LoVo (cell line): ENCODE results near the gene UNC79.

ENCODE experiments used
- DNase-seq: peaks from one replicate; pipeline ENCODE4 v3.0.0-alpha.2; 2016; ENCODE audit warnings: low spot score

UNC79 gene

DNA sequence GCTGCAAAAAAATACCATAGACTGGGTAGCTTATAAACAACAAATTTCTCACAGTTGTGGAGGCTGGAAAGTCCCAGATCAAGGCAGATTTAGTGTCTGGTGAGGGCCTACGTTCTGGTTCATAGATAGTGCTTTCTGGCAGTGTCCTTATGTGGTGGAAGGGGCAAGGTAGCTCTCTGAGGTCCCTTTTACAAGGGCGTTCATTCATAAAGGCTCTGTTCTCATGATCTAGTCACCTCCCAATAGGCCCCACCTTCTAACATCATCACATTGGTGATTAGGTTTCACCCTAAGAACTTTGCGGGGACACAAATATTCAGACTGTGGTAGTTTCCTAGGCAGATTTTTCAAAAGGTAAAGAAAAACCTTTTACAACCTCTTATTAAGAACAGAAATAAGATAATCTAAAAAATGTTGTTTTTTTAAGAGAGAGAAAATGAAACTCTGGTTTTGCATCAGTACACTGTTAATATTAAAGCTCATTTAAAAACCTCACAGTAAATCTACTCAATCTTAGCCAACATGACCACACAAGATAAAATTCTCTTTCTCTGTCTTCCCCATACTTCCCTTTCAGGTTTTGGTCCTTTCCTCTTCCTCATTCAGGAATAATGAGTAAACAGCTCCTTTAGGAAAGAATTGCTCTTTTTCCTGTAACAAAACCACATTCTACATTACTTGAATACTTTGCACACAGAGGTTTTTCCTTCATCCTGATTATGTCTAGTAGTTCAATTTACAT lies 117.5 kb downstream of the UNC79 start:
- no peak for DNase-seq

DNA sequence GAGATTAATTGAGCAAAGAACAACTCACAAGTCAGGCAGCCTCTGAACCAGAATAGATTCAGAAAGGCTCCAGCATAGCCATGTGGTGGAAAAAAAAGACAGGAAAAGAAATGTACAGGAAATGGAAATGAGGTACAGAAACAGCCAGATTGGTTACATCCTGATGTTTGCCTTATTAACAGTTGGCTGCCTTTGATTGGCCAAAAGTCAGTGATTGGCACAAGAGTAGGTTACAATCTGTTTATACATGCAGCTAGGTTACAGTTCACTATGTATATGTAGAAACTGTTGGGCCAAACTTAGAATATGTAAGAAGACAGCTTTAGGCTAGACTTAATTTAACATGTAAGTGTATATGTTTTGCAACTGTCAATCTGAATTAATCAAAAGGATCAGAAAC lies 118.9 kb downstream of the UNC79 start:
- DNase-seq, result no peak

- no peak for DNase-seq
These were observed 134.2 kb downstream of the UNC79 start for GRCh38 chr14:93564918-93565317.

- no peak for DNase-seq
These were observed 135.4 kb downstream of the UNC79 start for GRCh38 chr14:93566065-93566693.

DNA sequence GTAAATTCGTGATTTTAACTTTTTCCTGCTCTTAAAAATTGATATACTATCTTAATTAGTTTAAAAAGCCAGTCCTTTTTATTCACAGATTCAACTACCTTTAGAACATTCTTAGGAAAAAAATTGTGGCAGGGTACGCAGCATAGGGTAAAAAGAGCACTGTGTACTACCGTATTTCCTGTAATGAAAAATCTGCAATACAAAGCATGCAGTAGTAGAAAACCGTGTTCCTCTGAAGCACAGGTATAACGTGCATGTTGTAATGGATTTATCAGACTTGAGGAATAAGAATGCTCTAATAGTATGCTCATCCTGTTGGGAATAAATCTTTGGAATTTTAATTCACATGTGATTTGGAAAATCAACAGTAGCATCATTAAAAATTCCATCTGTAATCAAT lies 140.5 kb downstream of the UNC79 start:
- DNase-seq, result no peak

GRCh38 chr14:93579178-93579577 lies 148.4 kb downstream of the UNC79 start:
- DNase-seq, result no peak

DNA sequence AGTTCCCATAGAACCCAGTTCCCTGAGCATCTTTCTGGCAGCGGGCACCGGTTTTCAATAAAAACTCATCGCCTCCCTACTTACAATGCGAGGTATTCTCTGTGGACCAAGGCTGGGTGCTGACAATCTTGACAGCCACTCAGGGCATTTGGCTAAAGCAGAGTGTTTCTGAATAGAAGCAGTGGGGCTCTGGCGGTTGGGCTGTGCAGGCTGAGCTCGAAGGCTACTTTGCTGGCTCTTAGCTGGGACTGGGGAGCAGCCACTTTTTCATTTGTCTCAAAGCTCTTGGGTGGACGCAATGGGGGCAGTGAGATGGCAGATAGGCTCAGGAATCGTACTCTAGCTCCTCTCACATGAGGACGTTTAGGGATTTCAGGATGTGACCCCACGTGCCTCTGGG lies 151.8 kb downstream of the UNC79 start:
- no peak for DNase-seq

GRCh38 chr14:93587330-93587729 lies 156.6 kb downstream of the UNC79 start:
- no peak for DNase-seq

DNA sequence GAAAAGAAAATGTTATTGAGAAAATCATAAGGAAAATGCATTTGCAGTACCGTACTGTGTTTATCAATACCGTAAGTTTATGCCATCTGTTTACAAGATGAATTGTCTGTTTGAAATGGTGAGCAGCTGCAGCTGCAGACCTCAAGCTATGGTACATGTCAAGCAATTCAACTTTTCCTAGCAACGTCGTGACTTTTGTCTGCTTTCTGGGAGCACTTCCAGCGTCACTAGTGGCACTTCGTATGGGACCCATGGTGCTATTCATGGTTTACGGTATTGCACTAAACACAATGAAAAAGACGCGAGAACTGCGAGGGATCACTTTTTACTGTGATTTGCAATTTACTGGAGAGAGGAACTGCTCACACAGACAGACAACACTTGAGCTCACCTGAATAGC lies 160.8 kb downstream of the UNC79 start:
- DNase-seq, result no peak

GRCh38 chr14:93592786-93593185 lies 162.0 kb downstream of the UNC79 start:
- no peak for DNase-seq

DNA sequence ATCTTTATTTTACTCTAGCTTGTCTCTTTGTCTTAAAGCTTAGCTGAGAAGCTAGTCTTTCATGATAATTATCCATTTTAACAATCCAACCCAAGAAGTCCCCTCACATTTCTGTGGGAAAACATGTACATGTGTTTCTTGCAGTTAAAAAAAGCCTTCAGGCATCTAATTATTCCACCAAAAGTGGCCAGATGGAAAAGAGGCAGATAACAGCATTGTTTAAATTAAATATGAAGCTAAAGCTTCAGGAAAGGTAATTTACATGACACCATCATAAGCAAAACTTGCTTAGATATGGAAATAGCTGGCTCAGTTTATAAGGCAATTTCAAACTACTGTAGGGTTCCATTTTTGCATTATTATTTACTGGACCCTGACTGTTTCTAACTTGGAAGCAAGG lies 175.4 kb downstream of the UNC79 start:
- DNase-seq, result no peak

GRCh38 chr14:93619176-93619793 lies 188.5 kb downstream of the UNC79 start:
- peak; percentile 39 for DNase-seq

- DNase-seq, result no peak
These were observed 197.3 kb downstream of the UNC79 start for GRCh38 chr14:93628048-93628447.

DNA sequence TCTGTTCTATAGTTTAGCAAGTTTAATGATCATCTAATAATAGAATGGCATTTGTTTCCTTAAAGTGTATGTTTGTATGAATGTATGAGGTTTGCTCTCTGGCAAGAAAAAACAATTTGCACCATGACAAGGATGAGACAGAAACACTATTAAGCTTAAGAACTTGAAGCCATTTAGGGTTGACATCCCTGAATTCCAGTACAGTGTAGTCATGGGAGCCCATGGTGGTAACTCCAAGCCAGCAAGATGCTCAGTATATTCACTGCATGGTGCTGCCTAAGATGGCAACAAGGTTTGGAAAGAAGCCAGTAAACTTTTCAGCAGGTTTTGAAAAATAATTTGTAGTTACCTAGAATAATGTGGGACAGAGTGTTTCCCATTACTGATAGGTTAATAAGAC lies 198.9 kb downstream of the UNC79 start:
- DNase-seq, result no peak

GRCh38 chr14:93638790-93639189 lies 208.1 kb downstream of the UNC79 start:
- DNase-seq, result no peak

DNA sequence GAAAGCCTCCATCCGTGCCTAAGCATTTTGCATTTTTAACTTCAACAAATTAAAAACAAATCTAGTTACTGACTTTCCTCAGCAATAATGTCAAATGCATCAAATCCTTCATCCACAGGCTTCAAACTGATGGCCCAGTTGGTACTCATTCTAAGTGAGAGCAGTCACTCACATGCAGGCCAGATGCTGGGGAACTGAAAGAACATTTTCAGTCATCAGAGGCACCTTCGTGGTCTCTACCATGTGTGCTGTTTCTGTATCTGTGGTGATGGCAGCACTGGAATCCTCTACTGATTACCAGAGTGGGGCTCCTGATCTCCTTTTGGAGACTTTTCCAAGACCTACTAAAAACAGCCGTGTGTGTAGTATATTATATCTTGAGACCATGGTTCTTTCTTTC lies 212.4 kb downstream of the UNC79 start:
- DNase-seq, result no peak

- no peak for DNase-seq
These were observed 212.9 kb downstream of the UNC79 start for GRCh38 chr14:93643676-93644075.

DNA sequence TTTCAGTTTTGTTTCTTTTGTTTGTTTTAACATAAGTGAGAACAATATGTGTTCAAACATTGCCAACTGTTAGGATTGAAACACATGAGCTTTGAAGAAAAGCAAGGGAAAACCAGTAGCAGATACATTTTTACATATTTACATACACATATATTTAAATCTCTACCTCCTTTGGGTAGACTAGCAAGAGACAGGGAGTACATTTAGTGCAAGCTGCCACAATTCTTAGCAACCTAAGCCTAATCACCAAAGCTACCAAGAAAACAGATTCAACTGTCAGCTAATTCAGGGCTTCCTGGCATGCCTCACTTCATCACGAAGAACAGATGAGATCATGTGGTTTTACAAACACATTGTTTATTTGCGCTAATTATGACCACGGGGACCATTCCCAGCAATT lies 214.5 kb downstream of the UNC79 start:
- no peak for DNase-seq

DNA sequence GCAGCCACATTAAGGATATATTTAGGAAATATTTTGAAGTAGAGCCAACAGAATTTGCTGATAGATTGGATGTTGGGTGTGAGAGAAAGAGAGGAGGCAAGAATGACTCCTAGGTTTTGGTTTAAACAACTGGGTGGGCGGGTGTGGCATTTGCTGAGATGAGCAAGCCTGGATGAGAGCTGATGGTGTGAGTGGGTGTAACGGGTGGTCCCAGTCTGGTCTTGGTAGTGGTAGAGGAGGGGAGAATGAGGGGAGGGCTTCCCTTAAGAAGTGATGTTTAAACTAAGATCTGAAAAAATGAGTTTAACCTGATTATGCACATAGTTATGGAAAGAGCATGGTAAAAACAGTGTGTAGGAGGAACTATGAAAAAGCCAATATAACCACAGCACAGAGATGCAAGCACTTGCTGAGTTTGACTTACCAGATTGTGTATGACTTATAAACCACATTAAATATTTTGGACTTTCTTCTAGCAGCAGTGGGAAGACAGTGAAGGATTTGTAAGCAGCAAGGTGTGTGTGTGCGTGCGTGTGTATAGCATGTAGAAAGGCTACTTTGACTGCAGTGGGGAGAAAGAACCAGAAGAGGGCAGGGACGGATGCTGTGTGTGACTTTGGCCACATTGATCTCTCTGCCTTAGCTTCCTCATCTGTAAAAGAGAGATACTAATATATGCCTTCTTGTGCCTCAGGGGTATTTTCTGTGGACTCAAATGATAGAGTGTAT lies 217.9 kb downstream of the UNC79 start:
- no peak for DNase-seq

DNA sequence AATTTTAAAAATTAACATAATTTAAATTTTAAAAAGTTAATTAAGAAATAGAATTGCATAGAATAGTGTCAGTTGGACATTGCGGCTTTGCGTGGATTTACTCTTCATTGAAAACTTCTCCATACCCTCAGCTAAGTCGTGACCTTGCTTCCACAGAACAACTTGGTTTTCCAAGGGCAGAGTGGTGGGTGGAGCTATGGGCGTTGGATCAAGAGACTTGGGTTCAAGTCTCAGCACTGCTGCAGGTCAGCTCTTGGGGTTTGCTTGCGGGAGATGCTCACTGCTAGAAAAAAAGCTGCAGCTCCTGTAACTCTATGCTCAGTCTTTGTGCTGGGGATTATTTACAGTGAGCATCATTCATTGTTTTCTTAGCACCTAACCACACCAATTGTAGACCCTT lies 223.9 kb downstream of the UNC79 start:
- no peak for DNase-seq

DNA sequence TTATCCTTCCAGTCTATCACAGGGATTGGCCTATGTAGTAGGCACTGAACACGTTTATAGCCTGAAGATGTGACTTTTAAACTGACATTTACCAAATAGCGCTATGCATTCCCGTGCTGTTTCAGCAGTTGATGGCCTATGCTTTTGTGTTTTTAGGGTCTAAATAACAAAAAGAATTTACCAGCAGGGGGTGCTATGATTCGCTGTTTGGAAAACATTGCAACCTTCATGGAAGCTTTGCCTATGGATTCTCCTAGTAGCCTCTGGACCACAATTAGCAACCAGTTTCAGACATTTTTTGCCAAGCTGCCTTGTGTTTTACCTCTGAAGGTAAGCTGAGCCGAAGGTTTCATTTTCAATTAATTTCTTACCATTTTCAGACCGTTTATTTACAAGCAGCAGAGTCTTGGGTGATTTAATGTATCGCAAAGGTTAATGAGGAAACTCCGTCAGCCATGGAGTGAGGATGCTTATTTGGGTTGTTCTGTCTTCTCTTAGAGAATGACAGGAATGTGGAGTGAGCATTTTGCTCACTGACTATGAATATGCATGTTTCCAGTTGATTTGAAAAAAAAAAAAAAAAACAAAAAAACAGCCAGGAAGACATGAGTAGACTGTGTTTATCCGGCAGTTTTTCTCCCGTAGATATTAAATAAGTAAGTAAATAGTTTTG lies 224.5 kb downstream of the UNC79 start:
- DNase-seq, result peak; percentile 49

DNA sequence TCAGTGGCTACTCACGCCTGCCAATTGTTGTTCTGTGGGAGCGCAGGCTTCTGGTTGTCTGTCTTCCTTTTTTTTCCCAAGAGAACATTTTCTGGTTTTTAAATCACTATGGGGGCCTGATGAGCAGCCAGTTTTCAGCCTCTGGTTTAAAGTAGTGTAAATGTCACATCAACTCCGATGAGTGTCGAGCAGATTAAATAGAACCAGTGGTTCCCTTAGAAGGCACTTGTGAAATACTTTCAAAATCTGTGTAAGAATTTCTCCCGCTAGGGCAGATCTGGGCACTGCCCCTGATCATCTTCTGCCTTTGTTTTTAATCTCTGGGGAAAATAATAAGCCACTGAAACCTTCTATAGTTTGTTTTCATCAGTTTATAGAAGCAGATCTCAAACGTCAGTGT lies 227.1 kb downstream of the UNC79 start:
- no peak for DNase-seq
